ENCODE measurements around the gene BST1. TPM values are rescaled to one million over a fixed set of nuclear protein-coding genes. Genes with fewer than 3 reads are reported as not detected.
A peak's percentile ranks its signal among the peaks of the same experiment; 100 is the strongest.

BST1 gene
- total and polyA plus RNA-seq, 4 experiments from 2014 or later, result 0.44 to 0.75 (median 0.53) TPM; not detected in 1

- Histone ChIP-seq H3K27me3 (ENCODE audit: insufficient read depth, low read length) (no peaks in the 10 kb centered on the region), H3K9me3 (ENCODE audit: control insufficient read depth in 1 of 2, low read length in 2 of 2) (no peaks in the 10 kb centered on the region), H3K36me3 (ENCODE audit: insufficient read depth, low read length) (no peaks in the 10 kb centered on the region), H3K27ac (ENCODE audit: low read depth, low read length) (no peak overlapping the region), H3K4me3 (ENCODE audit: low read length in 2 of 2) (no peak overlapping the region), H3K4me1 (ENCODE audit: insufficient read depth, low read length) (peaks cover 34% of the 10 kb centered on the region)
- H3K36me3 Mint-ChIP-seq, result peaks cover 0 to 6% of the 10 kb centered on the region in 2 donors
- peak overlapping the region in 4 of 8 donors; percentile 10 to 38 (median 24) for H3K4me3 Mint-ChIP-seq
- no peaks in the 10 kb centered on the region for H3K9me3 Mint-ChIP-seq
- DNase-seq, result no peak
- intact Hi-C loops (cut with micrococcal nuclease), result no loop called here
- H3K27ac Mint-ChIP-seq, result peak overlapping the region in 3 of 7 donors; percentile 7 to 29 (median 26)
- peaks cover 1 to 3% of the 10 kb centered on the region in 2 donors for H3K27me3 Mint-ChIP-seq
- ChIA-PET CTCF (ENCODE audit: partially characterized antibody) (interaction anchor here (0.8 to 1.6 kb wide), 3 partner anchors 8 to 25 kb away, joined by 3 to 9 read pairs (median 3); no protein-coding TSS in a partner anchor), POLR2A (ENCODE audit: partially characterized antibody) (interaction anchor here (1.2 kb wide), 1 partner anchor 16 kb away, joined by 3 read pairs; no protein-coding TSS in a partner anchor)
- peaks cover 23 to 49% (median 35%) of the 10 kb centered on the region in 4 donors for H3K4me1 Mint-ChIP-seq
Observed at GRCh38 chr4:15781427-15782095, 78.7 kb downstream of the BST1 start.

Other genes with a start within 250 kb of the BST1 start
- gene CC2D2A, start 233.2 kb upstream of the BST1 start, total RNA-seq, result under 1 TPM in 1 of 2 experiments, not detected in 1; 0.22 TPM
- under 1 TPM in 1 of 2 donors, not detected in 1; 0.20 TPM for gene CC2D2A, start 233.2 kb upstream of the BST1 start, polyA plus RNA-seq
- 10 to 100 TPM; 62.2 to 62.8 TPM for gene FBXL5, start 47.7 kb upstream of the BST1 start, total RNA-seq
- gene FBXL5, start 47.7 kb upstream of the BST1 start, polyA plus RNA-seq, result 100 to 1,000 TPM in 1 of 2 donors, 10 to 100 TPM in 1; 88.5 to 203 TPM
- 10 to 100 TPM; 35.5 to 37.4 TPM for gene FAM200B, start 21.2 kb upstream of the BST1 start, total RNA-seq
- 10 to 100 TPM; 70.9 to 86.8 TPM for gene FAM200B, start 21.2 kb upstream of the BST1 start, polyA plus RNA-seq
- 1 to 10 TPM in 1 of 2 experiments, under 1 TPM in 1; 1.00 to 1.7 TPM for gene CD38, start 75.3 kb downstream of the BST1 start, total RNA-seq
- 1 to 10 TPM in 1 of 2 donors, under 1 TPM in 1; 0.69 to 3.0 TPM for gene CD38, start 75.3 kb downstream of the BST1 start, polyA plus RNA-seq
- gene FGFBP1, start 235.7 kb downstream of the BST1 start, total RNA-seq, result not detected
- not detected for gene FGFBP1, start 235.7 kb downstream of the BST1 start, polyA plus RNA-seq